ENCODE measurements around the gene XPA.

XPA gene

GRCh38 chr9:97673922-97674321 is 23.2 kb downstream of the XPA start:
- H2AFZ ChIP-seq (ENCODE audit: low read length): no peak overlapping the region
- H3K9ac ChIP-seq (ENCODE audit: low read length): no peak overlapping the region
- H3K79me2 ChIP-seq (ENCODE audit: low read length): peaks cover 9% of the 10 kb centered on the region; the same call in 1 of the 2 replicates
- DNase-seq: no peak
- no peaks in the 10 kb centered on the region for H3K9me2 ChIP-seq (replicated peaks; ENCODE audit: insufficient read depth, low read length)
- H3K4me1 ChIP-seq (ENCODE audit: low read length): no peaks in the 10 kb centered on the region
- no peaks in the 10 kb centered on the region for H3K27me3 ChIP-seq (replicated peaks; ENCODE audit: insufficient read depth, low read length)
- H3F3A ChIP-seq (ENCODE audit: insufficient read depth, low read length): no peaks in the 10 kb centered on the region
- no peak overlapping the region for H3K4me2 ChIP-seq (ENCODE audit: low read depth, low read length)
- H4K20me1 ChIP-seq (ENCODE audit: insufficient read depth, low read length): no peaks in the 10 kb centered on the region
- no peak overlapping the region for H3K27ac ChIP-seq (ENCODE audit: low read length)
- H3K4me3 ChIP-seq (ENCODE audit: low read length): no peak overlapping the region
- no peaks in the 10 kb centered on the region for H3K9me3 ChIP-seq (replicated peaks; ENCODE audit: insufficient read depth, low read length)
- peaks cover 29% of the 10 kb centered on the region for H3K36me3 ChIP-seq (replicated peaks; ENCODE audit: insufficient read depth, low read length)
- no peak for TF ChIP-seq EZH2phosphoT487 (IDR thresholded peaks at IDR 0.05; ENCODE audit: low read length)
- no peak for TF ChIP-seq EZH2 (optimal IDR thresholded peaks at IDR 0.05; ENCODE audit: low read depth, low read length)

DNA sequence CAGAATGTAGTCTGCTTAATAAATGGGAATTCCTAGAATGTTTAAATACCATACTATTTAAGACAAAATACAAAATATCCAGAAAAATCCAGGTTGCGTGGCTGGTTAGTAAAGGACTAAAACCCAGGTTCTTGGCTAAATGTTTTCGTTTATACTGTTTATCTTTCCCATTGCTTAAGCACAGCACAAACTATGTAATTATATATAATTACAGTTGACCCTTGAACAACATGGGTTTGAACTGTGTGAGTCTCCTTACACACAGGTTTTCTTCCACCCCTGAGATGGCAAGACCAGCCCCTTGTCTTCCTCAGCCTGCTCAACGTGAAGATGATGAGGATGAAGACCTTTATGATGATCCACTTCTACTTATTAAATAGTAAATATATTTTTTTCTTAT is 24.7 kb downstream of the XPA start:
- no peak for TF ChIP-seq EZH2phosphoT487 (IDR thresholded peaks at IDR 0.05; ENCODE audit: low read length)
- no peak for TF ChIP-seq EZH2 (optimal IDR thresholded peaks at IDR 0.05; ENCODE audit: low read depth, low read length)
- no peak for TF ChIP-seq CTCF (IDR thresholded peaks at IDR 0.05; ENCODE audit: low read length)
- H3K27ac ChIP-seq (ENCODE audit: low read length): no peak overlapping the region
- H2AFZ ChIP-seq (ENCODE audit: low read length): no peak overlapping the region
- H3K79me2 ChIP-seq (ENCODE audit: low read length): peaks cover 5% of the 10 kb centered on the region; the same call in 1 of the 2 replicates
- no peaks in the 10 kb centered on the region for H4K20me1 ChIP-seq (ENCODE audit: insufficient read depth, low read length)
- no peaks in the 10 kb centered on the region for H3K9me3 ChIP-seq (replicated peaks; ENCODE audit: insufficient read depth, low read length)
- H3K9me2 ChIP-seq (replicated peaks; ENCODE audit: insufficient read depth, low read length): no peaks in the 10 kb centered on the region
- DNase-seq: no peak
- H3F3A ChIP-seq (ENCODE audit: insufficient read depth, low read length): no peaks in the 10 kb centered on the region
- no peaks in the 10 kb centered on the region for H3K4me1 ChIP-seq (ENCODE audit: low read length)
- H3K4me3 ChIP-seq (ENCODE audit: low read length): no peak overlapping the region
- no peak overlapping the region for H3K9ac ChIP-seq (ENCODE audit: low read length)
- H3K36me3 ChIP-seq (replicated peaks; ENCODE audit: insufficient read depth, low read length): peaks cover 32% of the 10 kb centered on the region
- H3K27me3 ChIP-seq (replicated peaks; ENCODE audit: insufficient read depth, low read length): no peaks in the 10 kb centered on the region
- H3K4me2 ChIP-seq (ENCODE audit: low read depth, low read length): no peak overlapping the region

- no peak overlapping the region for H2AFZ ChIP-seq (ENCODE audit: low read length)
- H3K4me3 ChIP-seq (ENCODE audit: low read length): no peak overlapping the region
- TF ChIP-seq EZH2phosphoT487 (IDR thresholded peaks at IDR 0.05; ENCODE audit: low read length): no peak
- TF ChIP-seq EZH2 (optimal IDR thresholded peaks at IDR 0.05; ENCODE audit: low read depth, low read length): no peak
- TF ChIP-seq CTCF (IDR thresholded peaks at IDR 0.05; ENCODE audit: low read length): no peak
- H4K20me1 ChIP-seq (ENCODE audit: insufficient read depth, low read length): no peaks in the 10 kb centered on the region
- peaks cover 5% of the 10 kb centered on the region; the same call in 1 of the 2 replicates for H3K79me2 ChIP-seq (ENCODE audit: low read length)
- no peaks in the 10 kb centered on the region for H3K27me3 ChIP-seq (replicated peaks; ENCODE audit: insufficient read depth, low read length)
- no peak overlapping the region for H3K9ac ChIP-seq (ENCODE audit: low read length)
- no peaks in the 10 kb centered on the region for H3K4me1 ChIP-seq (ENCODE audit: low read length)
- no peak overlapping the region for H3K27ac ChIP-seq (ENCODE audit: low read length)
- no peak for DNase-seq
- no peaks in the 10 kb centered on the region for H3F3A ChIP-seq (ENCODE audit: insufficient read depth, low read length)
- no peaks in the 10 kb centered on the region for H3K9me2 ChIP-seq (replicated peaks; ENCODE audit: insufficient read depth, low read length)
- no peaks in the 10 kb centered on the region for H3K9me3 ChIP-seq (replicated peaks; ENCODE audit: insufficient read depth, low read length)
- no peak overlapping the region for H3K4me2 ChIP-seq (ENCODE audit: low read depth, low read length)
- peaks cover 38% of the 10 kb centered on the region for H3K36me3 ChIP-seq (replicated peaks; ENCODE audit: insufficient read depth, low read length)
These were observed 26.6 kb downstream of the XPA start for GRCh38 chr9:97670586-97670985.

GRCh38 chr9:97668485-97668884 is 28.7 kb downstream of the XPA start:
- H3K4me3 ChIP-seq (ENCODE audit: low read length): no peak overlapping the region
- no peaks in the 10 kb centered on the region for H3K9me2 ChIP-seq (replicated peaks; ENCODE audit: insufficient read depth, low read length)
- no peaks in the 10 kb centered on the region for H4K20me1 ChIP-seq (ENCODE audit: insufficient read depth, low read length)
- no peak overlapping the region for H3K27ac ChIP-seq (ENCODE audit: low read length)
- H3K79me2 ChIP-seq (ENCODE audit: low read length): peaks cover 8% of the 10 kb centered on the region; the same call in 1 of the 2 replicates
- DNase-seq: no peak
- H3K27me3 ChIP-seq (replicated peaks; ENCODE audit: insufficient read depth, low read length): no peaks in the 10 kb centered on the region
- no peaks in the 10 kb centered on the region for H3F3A ChIP-seq (ENCODE audit: insufficient read depth, low read length)
- H3K36me3 ChIP-seq (replicated peaks; ENCODE audit: insufficient read depth, low read length): peaks cover 31% of the 10 kb centered on the region
- TF ChIP-seq EZH2 (optimal IDR thresholded peaks at IDR 0.05; ENCODE audit: low read depth, low read length) (no peak), EZH2phosphoT487 (IDR thresholded peaks at IDR 0.05; ENCODE audit: low read length) (no peak), CTCF (IDR thresholded peaks at IDR 0.05; ENCODE audit: low read length) (no peak)
- H2AFZ ChIP-seq (ENCODE audit: low read length): no peak overlapping the region
- no peaks in the 10 kb centered on the region for H3K4me1 ChIP-seq (ENCODE audit: low read length)
- H3K9ac ChIP-seq (ENCODE audit: low read length): no peak overlapping the region
- no peak overlapping the region for H3K4me2 ChIP-seq (ENCODE audit: low read depth, low read length)
- H3K9me3 ChIP-seq (replicated peaks; ENCODE audit: insufficient read depth, low read length): no peaks in the 10 kb centered on the region
